ENCODE results near the gene PLEKHA7. TPM values are rescaled to one million over a fixed set of nuclear protein-coding genes. Genes with fewer than 3 reads are reported as not detected.

Gene PLEKHA7
- total RNA-seq, 1 experiment from 2014 or later, result 4.4 TPM

GRCh38 chr11:16953663-16954062 is 60.6 kb downstream of the PLEKHA7 start:
- Histone ChIP-seq H3K9me2 (replicated peaks; ENCODE audit: insufficient read depth, low read length) (no peaks in the 10 kb centered on the region), H2AFZ (ENCODE audit: low read length) (no peak overlapping the region), H3K36me3 (ENCODE audit: insufficient read depth, low read length) (no peaks in the 10 kb centered on the region), H3K9me3 (ENCODE audit: low read length) (no peaks in the 10 kb centered on the region), H3K4me2 (ENCODE audit: low read depth, low read length, poor library complexity, severe bottlenecking) (no peak overlapping the region), H3K79me2 (ENCODE audit: low read length) (no peaks in the 10 kb centered on the region), H3K4me3 (ENCODE audit: low read length) (no peak overlapping the region), H3K9ac (ENCODE audit: low read length) (no peak overlapping the region), H3K27ac (ENCODE audit: low read length) (no peak overlapping the region), H3K27me3 (ENCODE audit: low read length) (no peaks in the 10 kb centered on the region), H4K20me1 (ENCODE audit: insufficient read depth, low read depth, low read length) (no peaks in the 10 kb centered on the region), H3K4me1 (ENCODE audit: low read length) (no peaks in the 10 kb centered on the region)
- DNase-seq, result no peak

- Histone ChIP-seq H3K27me3 (ENCODE audit: low read length) (no peaks in the 10 kb centered on the region), H3K9me3 (ENCODE audit: low read length) (no peaks in the 10 kb centered on the region), H3K27ac (ENCODE audit: low read length) (no peak overlapping the region), H3K79me2 (ENCODE audit: low read length) (no peaks in the 10 kb centered on the region), H4K20me1 (ENCODE audit: insufficient read depth, low read depth, low read length) (no peaks in the 10 kb centered on the region), H3K4me3 (ENCODE audit: low read length) (peak overlapping the region; percentile 43; the same call in 1 of the 2 replicates), H3K4me1 (ENCODE audit: low read length) (peaks cover 14% of the 10 kb centered on the region), H3K36me3 (ENCODE audit: insufficient read depth, low read length) (no peaks in the 10 kb centered on the region), H3K9me2 (replicated peaks; ENCODE audit: insufficient read depth, low read length) (no peaks in the 10 kb centered on the region), H3K4me2 (ENCODE audit: low read depth, low read length, poor library complexity, severe bottlenecking) (peak overlapping the region; percentile 59), H2AFZ (ENCODE audit: low read length) (peak overlapping the region; percentile 96), H3K9ac (ENCODE audit: low read length) (peak overlapping the region; percentile 43)
- peak; percentile 56 for DNase-seq
Observed at GRCh38 chr11:16946477-16947282, 67.5 kb downstream of the PLEKHA7 start.

- Histone ChIP-seq H3K9ac (ENCODE audit: low read length) (peak overlapping the region; percentile 43), H3K4me2 (ENCODE audit: low read depth, low read length, poor library complexity, severe bottlenecking) (peak overlapping the region; percentile 59), H3K4me3 (ENCODE audit: low read length) (peak overlapping the region; percentile 43; the same call in 1 of the 2 replicates), H3K27me3 (ENCODE audit: low read length) (no peaks in the 10 kb centered on the region), H3K9me3 (ENCODE audit: low read length) (no peaks in the 10 kb centered on the region), H4K20me1 (ENCODE audit: insufficient read depth, low read depth, low read length) (no peaks in the 10 kb centered on the region), H3K4me1 (ENCODE audit: low read length) (peaks cover 14% of the 10 kb centered on the region), H3K79me2 (ENCODE audit: low read length) (no peaks in the 10 kb centered on the region), H3K36me3 (ENCODE audit: insufficient read depth, low read length) (no peaks in the 10 kb centered on the region), H2AFZ (ENCODE audit: low read length) (peak overlapping the region; percentile 96), H3K27ac (ENCODE audit: low read length) (no peak overlapping the region), H3K9me2 (replicated peaks; ENCODE audit: insufficient read depth, low read length) (no peaks in the 10 kb centered on the region)
- peak; percentile 79 for DNase-seq
Observed at GRCh38 chr11:16945671-16946469, 68.3 kb downstream of the PLEKHA7 start.

- Histone ChIP-seq H3K79me2 (ENCODE audit: low read length) (no peaks in the 10 kb centered on the region), H2AFZ (ENCODE audit: low read length) (no peak overlapping the region), H3K36me3 (ENCODE audit: insufficient read depth, low read length) (no peaks in the 10 kb centered on the region), H3K4me3 (ENCODE audit: low read length) (no peak overlapping the region), H3K9ac (ENCODE audit: low read length) (no peak overlapping the region), H3K4me2 (ENCODE audit: low read depth, low read length, poor library complexity, severe bottlenecking) (no peak overlapping the region), H3K27ac (ENCODE audit: low read length) (no peak overlapping the region), H3K4me1 (ENCODE audit: low read length) (peaks cover 14% of the 10 kb centered on the region), H3K27me3 (ENCODE audit: low read length) (no peaks in the 10 kb centered on the region), H3K9me3 (ENCODE audit: low read length) (no peaks in the 10 kb centered on the region), H3K9me2 (replicated peaks; ENCODE audit: insufficient read depth, low read length) (no peaks in the 10 kb centered on the region), H4K20me1 (ENCODE audit: insufficient read depth, low read depth, low read length) (no peaks in the 10 kb centered on the region)
- no peak for DNase-seq
Observed at GRCh38 chr11:16942911-16943310, 71.3 kb downstream of the PLEKHA7 start.

- H4K20me1 ChIP-seq (ENCODE audit: insufficient read depth, low read depth, low read length), result no peaks in the 10 kb centered on the region
- H3K27me3 ChIP-seq (ENCODE audit: low read length), result no peaks in the 10 kb centered on the region
- H3K9ac ChIP-seq (ENCODE audit: low read length), result no peak overlapping the region
- H3K9me3 ChIP-seq (ENCODE audit: low read length), result no peaks in the 10 kb centered on the region
- H3K4me2 ChIP-seq (ENCODE audit: low read depth, low read length, poor library complexity, severe bottlenecking), result no peak overlapping the region
- no peak overlapping the region for H3K27ac ChIP-seq (ENCODE audit: low read length)
- H3K9me2 ChIP-seq (replicated peaks; ENCODE audit: insufficient read depth, low read length), result no peaks in the 10 kb centered on the region
- H3K4me1 ChIP-seq (ENCODE audit: low read length), result peaks cover 14% of the 10 kb centered on the region
- H3K79me2 ChIP-seq (ENCODE audit: low read length), result no peaks in the 10 kb centered on the region
- no peaks in the 10 kb centered on the region for H3K36me3 ChIP-seq (ENCODE audit: insufficient read depth, low read length)
- no peak overlapping the region for H2AFZ ChIP-seq (ENCODE audit: low read length)
- DNase-seq, result no peak
- no peak overlapping the region for H3K4me3 ChIP-seq (ENCODE audit: low read length)
Observed at GRCh38 chr11:16942342-16942741, 71.9 kb downstream of the PLEKHA7 start.

- H3K79me2 ChIP-seq (ENCODE audit: low read length), result no peaks in the 10 kb centered on the region
- no peak overlapping the region for H3K27ac ChIP-seq (ENCODE audit: low read length)
- no peaks in the 10 kb centered on the region for H3K9me3 ChIP-seq (ENCODE audit: low read length)
- DNase-seq, result no peak
- no peak overlapping the region for H3K9ac ChIP-seq (ENCODE audit: low read length)
- H4K20me1 ChIP-seq (ENCODE audit: insufficient read depth, low read depth, low read length), result no peaks in the 10 kb centered on the region
- no peak overlapping the region for H3K4me2 ChIP-seq (ENCODE audit: low read depth, low read length, poor library complexity, severe bottlenecking)
- H3K4me1 ChIP-seq (ENCODE audit: low read length), result peaks cover 14% of the 10 kb centered on the region
- H3K36me3 ChIP-seq (ENCODE audit: insufficient read depth, low read length), result no peaks in the 10 kb centered on the region
- no peak overlapping the region for H2AFZ ChIP-seq (ENCODE audit: low read length)
- H3K27me3 ChIP-seq (ENCODE audit: low read length), result no peaks in the 10 kb centered on the region
- H3K4me3 ChIP-seq (ENCODE audit: low read length), result no peak overlapping the region
- H3K9me2 ChIP-seq (replicated peaks; ENCODE audit: insufficient read depth, low read length), result no peaks in the 10 kb centered on the region
Observed at GRCh38 chr11:16941935-16942334, 72.3 kb downstream of the PLEKHA7 start.

- Histone ChIP-seq H3K9me2 (replicated peaks; ENCODE audit: insufficient read depth, low read length) (no peaks in the 10 kb centered on the region), H3K27me3 (ENCODE audit: low read length) (no peaks in the 10 kb centered on the region), H4K20me1 (ENCODE audit: insufficient read depth, low read depth, low read length) (no peaks in the 10 kb centered on the region), H3K9me3 (ENCODE audit: low read length) (no peaks in the 10 kb centered on the region), H3K4me1 (ENCODE audit: low read length) (peaks cover 4% of the 10 kb centered on the region), H3K27ac (ENCODE audit: low read length) (no peak overlapping the region), H3K4me3 (ENCODE audit: low read length) (no peak overlapping the region), H3K79me2 (ENCODE audit: low read length) (no peaks in the 10 kb centered on the region), H3K4me2 (ENCODE audit: low read depth, low read length, poor library complexity, severe bottlenecking) (no peak overlapping the region), H3K36me3 (ENCODE audit: insufficient read depth, low read length) (no peaks in the 10 kb centered on the region), H3K9ac (ENCODE audit: low read length) (no peak overlapping the region), H2AFZ (ENCODE audit: low read length) (no peak overlapping the region)
- no peak for DNase-seq
Observed at GRCh38 chr11:16938061-16938460, 76.2 kb downstream of the PLEKHA7 start.

GRCh38 chr11:16936643-16937042 is 77.6 kb downstream of the PLEKHA7 start:
- H3K36me3 ChIP-seq (ENCODE audit: insufficient read depth, low read length), result no peaks in the 10 kb centered on the region
- no peak overlapping the region for H2AFZ ChIP-seq (ENCODE audit: low read length)
- no peaks in the 10 kb centered on the region for H4K20me1 ChIP-seq (ENCODE audit: insufficient read depth, low read depth, low read length)
- no peak overlapping the region for H3K9ac ChIP-seq (ENCODE audit: low read length)
- H3K79me2 ChIP-seq (ENCODE audit: low read length), result no peaks in the 10 kb centered on the region
- no peaks in the 10 kb centered on the region for H3K9me2 ChIP-seq (replicated peaks; ENCODE audit: insufficient read depth, low read length)
- no peak overlapping the region for H3K4me3 ChIP-seq (ENCODE audit: low read length)
- H3K4me1 ChIP-seq (ENCODE audit: low read length), result peaks cover 4% of the 10 kb centered on the region
- H3K27me3 ChIP-seq (ENCODE audit: low read length), result no peaks in the 10 kb centered on the region
- no peak overlapping the region for H3K4me2 ChIP-seq (ENCODE audit: low read depth, low read length, poor library complexity, severe bottlenecking)
- H3K27ac ChIP-seq (ENCODE audit: low read length), result no peak overlapping the region
- H3K9me3 ChIP-seq (ENCODE audit: low read length), result no peaks in the 10 kb centered on the region
- no peak for DNase-seq

Measured in Karpas-422 (cell line).